NCI-H524 (cell line): ENCODE results near the gene MASP2.
"Not testable (repeated sequence)": the region's sequence is repeated elsewhere in the genome, so short reads cannot be mapped to it uniquely, and the experiment has no call there.

Experiments used
- DNase-seq, 2 experiments: peaks; one replicate each; lab custom pipeline; 2025; lab: John Stamatoyannopoulos, UW

The MASP2 gene

GRCh38 chr1:11058595-11059154 is 11.6 kb upstream of the MASP2 start:
- DNase-seq: peak in 1 of 2 experiments; percentile 43

- DNase-seq: no peak
These were observed 11.0 kb upstream of the MASP2 start for GRCh38 chr1:11058026-11058425.

- DNase-seq: no peak
These were observed 10.4 kb upstream of the MASP2 start for GRCh38 chr1:11057477-11057876.

- DNase-seq: no peak
These were observed 9.5 kb upstream of the MASP2 start for GRCh38 chr1:11056504-11056903.

- no peak for DNase-seq
These were observed 8.6 kb upstream of the MASP2 start for GRCh38 chr1:11055676-11056075.

GRCh38 chr1:11054666-11055065 is 7.6 kb upstream of the MASP2 start:
- DNase-seq: no peak

- no peak for DNase-seq
These were observed 7.1 kb upstream of the MASP2 start for GRCh38 chr1:11054181-11054580.

- DNase-seq: no peak
These were observed 6.7 kb upstream of the MASP2 start for GRCh38 chr1:11053758-11054137.

GRCh38 chr1:11052839-11053757 is 6.1 kb upstream of the MASP2 start:
- DNase-seq: peak; percentile 40 to 76

- DNase-seq: no peak
These were observed 4.9 kb upstream of the MASP2 start for GRCh38 chr1:11051781-11052511.

- not testable (repeated sequence) for DNase-seq
These were observed 4.1 kb upstream of the MASP2 start for GRCh38 chr1:11051121-11051520.

GRCh38 chr1:11046270-11046566 is 821 bp downstream of the MASP2 start:
- no peak for DNase-seq

- no peak for DNase-seq
These were observed 1.4 kb downstream of the MASP2 start for GRCh38 chr1:11045428-11046269.

GRCh38 chr1:11044849-11045427 is 2.1 kb downstream of the MASP2 start:
- DNase-seq: no peak

GRCh38 chr1:11044086-11044848 is 2.8 kb downstream of the MASP2 start:
- DNase-seq: no peak

GRCh38 chr1:11042995-11043874 is 3.8 kb downstream of the MASP2 start:
- DNase-seq: no peak

- no peak for DNase-seq
These were observed 5.0 kb downstream of the MASP2 start for GRCh38 chr1:11042065-11042464.

- no peak for DNase-seq
These were observed 6.0 kb downstream of the MASP2 start for GRCh38 chr1:11041048-11041447.

GRCh38 chr1:11040105-11040429 is 7.0 kb downstream of the MASP2 start:
- not testable (repeated sequence) for DNase-seq
